Astrocyte (in vitro differentiated cells and primary cell): Measurements from ENCODE around the gene ELP4.

Experiments used
- EZH2 ChIP-seq: IDR thresholded peaks from 2 replicates; pipeline ENCODE4 v1.6.1; 2012; ENCODE audit warnings: mild to moderate bottlenecking, low read length, inconsistent platforms; ENCODE audit not compliant: insufficient read depth
- TF ChIP-seq, protein P1 (sequence below): IDR thresholded peaks from 2 replicates; pipeline ENCODE4 v1.5.1; 2011; ENCODE audit warnings: low read depth, mild to moderate bottlenecking, inconsistent platforms, low read length, moderate library complexity; ENCODE audit not compliant: insufficient read depth

DNA sequence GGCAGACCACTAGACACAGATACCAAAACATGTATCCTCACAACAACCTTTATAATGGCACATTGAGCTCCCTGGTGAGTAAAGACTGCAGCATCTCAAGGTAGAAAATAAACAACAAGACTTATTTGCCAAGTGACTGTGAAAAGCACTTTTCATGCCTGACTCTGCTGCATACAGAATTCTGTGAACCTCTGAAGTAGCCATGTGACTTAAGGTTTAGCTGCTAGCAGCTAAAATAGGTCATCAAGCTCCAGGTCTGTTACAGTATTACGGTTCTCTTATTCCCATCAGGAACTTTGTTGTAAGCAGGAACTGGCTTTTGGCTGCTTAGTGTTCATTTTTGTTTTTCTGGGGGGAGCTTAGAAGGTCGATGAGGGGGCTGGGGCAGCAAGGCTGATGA, 162.1 kb downstream of the ELP4 start:
- TF ChIP-seq, protein P1, sequence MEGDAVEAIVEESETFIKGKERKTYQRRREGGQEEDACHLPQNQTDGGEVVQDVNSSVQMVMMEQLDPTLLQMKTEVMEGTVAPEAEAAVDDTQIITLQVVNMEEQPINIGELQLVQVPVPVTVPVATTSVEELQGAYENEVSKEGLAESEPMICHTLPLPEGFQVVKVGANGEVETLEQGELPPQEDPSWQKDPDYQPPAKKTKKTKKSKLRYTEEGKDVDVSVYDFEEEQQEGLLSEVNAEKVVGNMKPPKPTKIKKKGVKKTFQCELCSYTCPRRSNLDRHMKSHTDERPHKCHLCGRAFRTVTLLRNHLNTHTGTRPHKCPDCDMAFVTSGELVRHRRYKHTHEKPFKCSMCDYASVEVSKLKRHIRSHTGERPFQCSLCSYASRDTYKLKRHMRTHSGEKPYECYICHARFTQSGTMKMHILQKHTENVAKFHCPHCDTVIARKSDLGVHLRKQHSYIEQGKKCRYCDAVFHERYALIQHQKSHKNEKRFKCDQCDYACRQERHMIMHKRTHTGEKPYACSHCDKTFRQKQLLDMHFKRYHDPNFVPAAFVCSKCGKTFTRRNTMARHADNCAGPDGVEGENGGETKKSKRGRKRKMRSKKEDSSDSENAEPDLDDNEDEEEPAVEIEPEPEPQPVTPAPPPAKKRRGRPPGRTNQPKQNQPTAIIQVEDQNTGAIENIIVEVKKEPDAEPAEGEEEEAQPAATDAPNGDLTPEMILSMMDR: no peak
- no peak for TF ChIP-seq EZH2
